Endothelial cell of umbilical vein (primary cell): ENCODE data around the gene ALX1. TPM values are rescaled to one million over a fixed set of nuclear protein-coding genes. Genes with fewer than 3 reads are reported as not detected.
"Not testable (repeated sequence)": the region's sequence is repeated elsewhere in the genome, so short reads cannot be mapped to it uniquely, and the experiment has no call there.

Source experiments
- BruUV-seq: library from RNA; stranded (reverse); fragments of 400-500 nt; replicated peaks from 2 replicates; lab custom pipeline; 2021; lab: Mats Ljungman, UMichigan
- CTCF ChIA-PET: fragments of 300-600, 350-600 bp; sonication (Branson Sonifier 250); formaldehyde crosslinking; loops from one replicate; lab custom pipeline; 2021; ENCODE audit warnings: antibody characterized with exemption, inconsistent platforms; lab: Charles Lee
- POLR2A ChIA-PET: fragments of 300-600, 350-600 bp; sonication (Branson Sonifier 250); formaldehyde crosslinking; loops from one replicate; lab custom pipeline; 2021; ENCODE audit warnings: antibody characterized with exemption, inconsistent platforms; lab: Charles Lee
- DNase-seq: peaks from one replicate; pipeline ENCODE4 v3.0.0-alpha.2; 2011; ENCODE audit warnings: low read depth, low spot score
- FAIRE-seq: peaks from 2 replicates; lab custom pipeline; 2011; peaks lifted over from hg19 to GRCh38; lab: Jason Lieb, UNC
- H2AFZ ChIP-seq: 2 replicates; pipeline ENCODE4 v1.6.0; 2012; ENCODE audit warnings: low read depth, low read length, control low read depth, inconsistent platforms
- H3K27ac ChIP-seq: 2 replicates; pipeline ENCODE4 v1.5.1; 2011; ENCODE audit warnings: low read depth, mild to moderate bottlenecking, control low read depth, low read length, moderate library complexity; ENCODE audit not compliant: insufficient read depth
- H3K27me3 ChIP-seq, 2 experiments: 2 replicates each; pipeline versions ENCODE4 v1.6.0 to v1.6.1; 2011; ENCODE audit warnings: low read length in 2 of 2, mixed read lengths in 1 of 2; ENCODE audit not compliant: control insufficient read depth in 2 of 2, insufficient read depth in 2 of 2
- H3K36me3 ChIP-seq, 2 experiments: 2 replicates in 1 of 2; 3 replicates in 1 of 2; pipeline ENCODE4 v1.5.1; 2011; ENCODE audit warnings: low read length in 2 of 2, mild to moderate bottlenecking in 1 of 2, moderate library complexity in 1 of 2; ENCODE audit not compliant: control insufficient read depth in 2 of 2, insufficient read depth in 2 of 2; ENCODE audit errors: extremely low read depth in 1 of 2
- H3K4me1 ChIP-seq: 3 replicates; pipeline ENCODE4 v1.5.1; 2011; ENCODE audit warnings: mild to moderate bottlenecking, low read length; ENCODE audit not compliant: control insufficient read depth, insufficient read depth; ENCODE audit errors: extremely low read depth
- H3K4me2 ChIP-seq: 2 replicates; pipeline ENCODE4 v1.6.1; 2011; ENCODE audit warnings: low read length, control low read depth, mixed read lengths; ENCODE audit not compliant: insufficient read depth
- H3K4me3 ChIP-seq, 3 experiments: fragments of 200-600 bp in 1 of 3; sonication (generic), shearing (Covaris generic) in 1 of 3; replicated peaks in 1 of 3; 2 replicates each; pipeline ENCODE4 v1.5.1; 2011 to 2016; ENCODE audit warnings: control low read depth in 3 of 3, low read length in 3 of 3, mild to moderate bottlenecking in 2 of 3, inconsistent platforms in 1 of 3, low read depth in 1 of 3, moderate library complexity in 1 of 3; ENCODE audit not compliant: insufficient read depth in 1 of 3
- H3K79me2 ChIP-seq: 2 replicates; pipeline ENCODE4 v1.6.0; 2012; ENCODE audit warnings: low read length, inconsistent platforms; ENCODE audit not compliant: control insufficient read depth, insufficient read depth
- H3K9ac ChIP-seq: replicated peaks from 2 replicates; pipeline ENCODE3; 2011; ENCODE audit warnings: low read length, control low read depth; ENCODE audit not compliant: insufficient read depth; ENCODE audit errors: extremely low read depth
- H3K9me1 ChIP-seq: replicated peaks from 3 replicates; pipeline ENCODE4 v1.6.0; 2011; ENCODE audit warnings: mild to moderate bottlenecking, low read length; ENCODE audit not compliant: control insufficient read depth, insufficient read depth; ENCODE audit errors: extremely low read depth
- H3K9me3 ChIP-seq: replicated peaks from 2 replicates; pipeline ENCODE4 v1.5.1; 2012; ENCODE audit warnings: low read length, inconsistent platforms; ENCODE audit not compliant: control insufficient read depth, insufficient read depth
- H4K20me1 ChIP-seq: replicated peaks from 2 replicates; pipeline ENCODE3; 2011; ENCODE audit warnings: mild to moderate bottlenecking, low read length; ENCODE audit not compliant: control insufficient read depth, insufficient read depth; ENCODE audit errors: extremely low read depth
- CTCF ChIP-seq, 2 donors: IDR thresholded peaks; 1 replicate in 1 of 2; 2 replicates in 1 of 2; pipeline ENCODE4 v1.5.1; 2011; ENCODE audit warnings: low read length in 2 of 2, mild to moderate bottlenecking in 2 of 2, moderate library complexity in 2 of 2, control low read depth in 1 of 2, inconsistent platforms in 1 of 2, low read depth in 1 of 2; ENCODE audit not compliant: insufficient read depth in 1 of 2; ENCODE audit errors: extremely low read depth in 1 of 2
- EZH2 ChIP-seq: IDR thresholded peaks from 2 replicates; pipeline ENCODE4 v1.6.1; 2012; ENCODE audit warnings: borderline replicate concordance, low read depth, mild to moderate bottlenecking, moderate library complexity, low read length, inconsistent platforms; ENCODE audit not compliant: severe bottlenecking
- FOS ChIP-seq: IDR thresholded peaks from 2 replicates; pipeline ENCODE4 v1.6.1; 2011; ENCODE audit warnings: mild to moderate bottlenecking, low read length, moderate library complexity, borderline replicate concordance; ENCODE audit not compliant: insufficient read depth
- GATA2 ChIP-seq: IDR thresholded peaks from 2 replicates; pipeline ENCODE4 v1.7.0; 2011; ENCODE audit warnings: low read depth, mild to moderate bottlenecking, moderate library complexity, mixed read lengths, low read length; ENCODE audit not compliant: insufficient read length, insufficient read depth
- JUN ChIP-seq: IDR thresholded peaks from 2 replicates; pipeline ENCODE4 v1.6.1; 2011; ENCODE audit warnings: borderline replicate concordance, low read depth; ENCODE audit not compliant: insufficient read length, insufficient read depth
- MAX ChIP-seq: IDR thresholded peaks from 2 replicates; pipeline ENCODE4 v1.6.1; 2011; ENCODE audit not compliant: insufficient read depth, insufficient read length
- MYC ChIP-seq: IDR thresholded peaks from one replicate; pipeline ENCODE4 v1.6.1; 2011; ENCODE audit warnings: mild to moderate bottlenecking, low read depth, low read length
- POLR2A ChIP-seq: IDR thresholded peaks from 2 replicates; pipeline ENCODE4 v1.6.1; 2012; ENCODE audit warnings: low read depth, mild to moderate bottlenecking, control low read depth, low read length
- POLR2AphosphoS5 ChIP-seq: IDR thresholded peaks from 2 replicates; pipeline ENCODE4 v1.6.1; 2012; ENCODE audit warnings: low read depth, mild to moderate bottlenecking, control low read depth, low read length, moderate library complexity; ENCODE audit not compliant: insufficient read depth
- dilution Hi-C: fragments of 300-500 bp; cut with MboI; formaldehyde crosslinking; loops from one replicate; pipeline ENCODE4 v1.15.0; 2019; ENCODE audit warnings: low sequenced_read_pairs; ENCODE audit not compliant: extremely low pct_ligation_motif_present
- intact Hi-C: fragments of 100-400 bp; cut with micrococcal nuclease; formaldehyde crosslinking; loops from one replicate; pipeline ENCODE4 v1.10.0; 2022
- polyA plus RNA-seq, 4 experiments: library from polyadenylated mRNA; depleted of rRNA in 3 of 4; stranded (reverse) in 3 of 4; unstranded in 1 of 4; fragments of >200 nt; gene quantifications; 2 replicates each; pipeline versions ENCODE4 v1.2.1 to v1.2.3, GENCODE V29; 2011 to 2012; ENCODE audit warnings: missing spikeins in 1 of 4
- total RNA-seq: library from RNA; stranded (reverse); gene quantifications from 2 replicates; pipeline ENCODE4 v1.2.3, GENCODE V29; 2021

The ALX1 gene
- total and polyA plus RNA-seq, 2 donors (not counting 3 experiments of a cell fraction or from before 2014, with no cell fraction given) = 2.2 to 3.5 TPM

DNA sequence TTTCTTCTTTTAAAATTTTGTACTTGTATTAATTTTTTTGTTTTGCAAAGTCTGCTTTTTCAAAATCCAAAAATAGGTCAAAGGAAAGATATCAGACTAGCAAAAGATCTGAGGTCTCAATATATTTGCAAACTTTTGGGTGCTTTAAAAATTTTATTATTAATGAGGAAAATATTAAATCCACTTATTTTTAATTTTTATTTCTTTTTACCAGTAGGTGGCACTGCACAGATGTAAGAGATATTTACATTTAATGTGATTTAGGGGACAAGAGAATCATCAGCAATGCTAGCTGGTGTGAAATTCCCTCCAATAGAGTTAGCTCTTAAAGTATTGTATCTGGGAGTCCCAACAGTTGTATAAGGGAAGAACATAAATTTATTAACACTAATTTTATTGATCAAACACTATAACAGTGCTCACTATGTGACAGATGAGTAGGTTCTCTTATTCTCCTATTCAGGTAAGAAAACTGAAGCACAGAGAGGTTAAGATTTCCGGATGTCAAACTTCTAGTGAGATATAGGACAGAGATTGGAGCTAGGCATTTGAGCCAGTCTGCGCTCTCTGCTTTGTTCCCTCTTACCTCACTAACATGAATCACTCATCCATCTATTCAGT, 30.5 kb downstream of the ALX1 start:
- CTCF ChIA-PET = interaction anchor here (0.5 to 5.8 kb wide), 39 partner anchors 10 to 610 kb away, joined by 3 to 55 read pairs (median 5); no protein-coding TSS in a partner anchor
- no peaks in the 10 kb centered on the region for H3K9me3 ChIP-seq
- no peak overlapping the region for H3K9ac ChIP-seq
- H4K20me1 ChIP-seq = no peaks in the 10 kb centered on the region
- DNase-seq (peak; percentile 43), FAIRE-seq (no peak)
- H3K4me1 ChIP-seq = no peaks in the 10 kb centered on the region
- no peaks in the 10 kb centered on the region for H3K79me2 ChIP-seq
- no peaks in the 10 kb centered on the region for H3K36me3 ChIP-seq
- H3K27me3 ChIP-seq = no peaks in the 10 kb centered on the region
- TF ChIP-seq POLR2A (no peak), CTCF (IDR thresholded peaks at IDR 0.05; ENCODE audit: extremely low read depth in 1 of 2, insufficient read depth in 1 of 2, low read depth in 1 of 2, low read length in 2 of 2) (peak in 1 of 2 donors; percentile 11), FOS (no peak), MYC (no peak), MAX (no peak), EZH2 (no peak), POLR2AphosphoS5 (no peak), JUN (no peak), GATA2 (no peak)
- dilution Hi-C loops (no loop called here), intact Hi-C loops (loop anchor here (2.0 kb wide), 3 partner anchors 130 to 154 kb away; no protein-coding TSS in a partner anchor)
- no peak overlapping the region for H3K27ac ChIP-seq
- POLR2A ChIA-PET = no interaction called here
- H3K9me1 ChIP-seq = no peaks in the 10 kb centered on the region
- no peak overlapping the region for H3K4me3 ChIP-seq
- no peak overlapping the region for H2AFZ ChIP-seq
- BruUV-seq = no TSS peak
- no peak overlapping the region for H3K4me2 ChIP-seq

DNA sequence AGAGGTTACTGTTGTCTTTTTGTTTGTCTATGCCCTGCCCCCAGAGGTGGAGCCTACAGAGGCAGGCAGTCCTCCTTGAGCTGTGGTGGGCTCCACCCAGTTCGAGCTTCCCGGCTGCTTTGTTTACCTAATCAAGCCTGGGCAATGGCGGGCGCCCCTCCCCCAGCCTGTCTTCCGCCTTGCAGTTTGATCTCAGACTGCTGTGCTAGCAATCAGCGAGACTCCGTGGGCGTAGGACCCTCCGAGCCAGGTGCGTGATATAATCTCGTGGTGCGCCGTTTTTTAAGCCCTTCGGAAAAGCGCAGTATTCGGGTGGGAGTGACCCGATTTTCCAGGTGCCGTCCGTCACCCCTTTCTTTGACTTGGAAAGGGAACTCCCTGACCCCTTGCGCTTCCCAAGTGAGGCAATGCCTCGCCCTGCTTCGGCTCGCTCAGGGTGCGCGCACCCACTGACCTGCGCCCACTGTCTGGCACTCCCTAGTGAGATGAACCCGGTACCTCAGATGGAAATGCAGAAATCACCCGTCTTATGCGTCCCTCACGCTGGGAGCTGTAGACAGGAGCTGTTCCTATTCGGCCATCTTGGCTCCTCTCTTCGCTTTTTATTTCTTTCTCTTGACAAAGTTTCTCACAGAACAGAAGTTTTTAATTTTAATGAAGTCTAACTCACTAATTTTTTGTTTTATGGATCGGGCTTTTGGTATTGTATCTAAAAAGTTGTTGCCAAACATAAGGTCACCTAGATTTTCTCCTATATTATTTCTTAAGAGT, 38.0 kb downstream of the ALX1 start:
- H3K9ac ChIP-seq, H3K9me3 ChIP-seq, H2AFZ ChIP-seq, H3K36me3 ChIP-seq, dilution Hi-C loops, H3K4me3 ChIP-seq, H4K20me1 ChIP-seq, H3K4me1 ChIP-seq, H3K4me2 ChIP-seq, H3K9me1 ChIP-seq, H3K27ac ChIP-seq, FAIRE-seq, DNase-seq, intact Hi-C loops, H3K79me2 ChIP-seq, BruUV-seq, H3K27me3 ChIP-seq, POLR2A ChIA-PET: not testable (repeated sequence)
- CTCF ChIA-PET = interaction anchor here (0.8 to 1.5 kb wide), 3 partner anchors 8 to 24 kb away, joined by 3 read pairs; no protein-coding TSS in a partner anchor
